Endothelial cell of umbilical vein (primary cell): ENCODE data around the gene CD8A. TPM values are rescaled to one million over a fixed set of nuclear protein-coding genes. Genes with fewer than 3 reads are reported as not detected.

Source experiments
- BruUV-seq: library from RNA; stranded (reverse); fragments of 400-500 nt; replicated peaks from 2 replicates; lab custom pipeline; 2021; lab: Mats Ljungman, UMichigan
- CTCF ChIA-PET: fragments of 300-600, 350-600 bp; sonication (Branson Sonifier 250); formaldehyde crosslinking; loops from one replicate; lab custom pipeline; 2021; ENCODE audit warnings: antibody characterized with exemption, inconsistent platforms; lab: Charles Lee
- POLR2A ChIA-PET: fragments of 300-600, 350-600 bp; sonication (Branson Sonifier 250); formaldehyde crosslinking; loops from one replicate; lab custom pipeline; 2021; ENCODE audit warnings: antibody characterized with exemption, inconsistent platforms; lab: Charles Lee
- DNase-seq: peaks from one replicate; pipeline ENCODE4 v3.0.0-alpha.2; 2011; ENCODE audit warnings: low read depth, low spot score
- FAIRE-seq: peaks from 2 replicates; lab custom pipeline; 2011; peaks lifted over from hg19 to GRCh38; lab: Jason Lieb, UNC
- H2AFZ ChIP-seq: 2 replicates; pipeline ENCODE4 v1.6.0; 2012; ENCODE audit warnings: low read depth, low read length, control low read depth, inconsistent platforms
- H3K27ac ChIP-seq: 2 replicates; pipeline ENCODE4 v1.5.1; 2011; ENCODE audit warnings: low read depth, mild to moderate bottlenecking, control low read depth, low read length, moderate library complexity; ENCODE audit not compliant: insufficient read depth
- H3K27me3 ChIP-seq, 2 experiments: 2 replicates each; pipeline versions ENCODE4 v1.6.0 to v1.6.1; 2011; ENCODE audit warnings: low read length in 2 of 2, mixed read lengths in 1 of 2; ENCODE audit not compliant: control insufficient read depth in 2 of 2, insufficient read depth in 2 of 2
- H3K36me3 ChIP-seq, 2 experiments: 2 replicates in 1 of 2; 3 replicates in 1 of 2; pipeline ENCODE4 v1.5.1; 2011; ENCODE audit warnings: low read length in 2 of 2, mild to moderate bottlenecking in 1 of 2, moderate library complexity in 1 of 2; ENCODE audit not compliant: control insufficient read depth in 2 of 2, insufficient read depth in 2 of 2; ENCODE audit errors: extremely low read depth in 1 of 2
- H3K4me1 ChIP-seq: 3 replicates; pipeline ENCODE4 v1.5.1; 2011; ENCODE audit warnings: mild to moderate bottlenecking, low read length; ENCODE audit not compliant: control insufficient read depth, insufficient read depth; ENCODE audit errors: extremely low read depth
- H3K4me2 ChIP-seq: 2 replicates; pipeline ENCODE4 v1.6.1; 2011; ENCODE audit warnings: low read length, control low read depth, mixed read lengths; ENCODE audit not compliant: insufficient read depth
- H3K4me3 ChIP-seq, 3 experiments: fragments of 200-600 bp in 1 of 3; sonication (generic), shearing (Covaris generic) in 1 of 3; replicated peaks in 1 of 3; 2 replicates each; pipeline ENCODE4 v1.5.1; 2011 to 2016; ENCODE audit warnings: control low read depth in 3 of 3, low read length in 3 of 3, mild to moderate bottlenecking in 2 of 3, inconsistent platforms in 1 of 3, low read depth in 1 of 3, moderate library complexity in 1 of 3; ENCODE audit not compliant: insufficient read depth in 1 of 3
- H3K79me2 ChIP-seq: 2 replicates; pipeline ENCODE4 v1.6.0; 2012; ENCODE audit warnings: low read length, inconsistent platforms; ENCODE audit not compliant: control insufficient read depth, insufficient read depth
- H3K9ac ChIP-seq: replicated peaks from 2 replicates; pipeline ENCODE3; 2011; ENCODE audit warnings: low read length, control low read depth; ENCODE audit not compliant: insufficient read depth; ENCODE audit errors: extremely low read depth
- H3K9me1 ChIP-seq: replicated peaks from 3 replicates; pipeline ENCODE4 v1.6.0; 2011; ENCODE audit warnings: mild to moderate bottlenecking, low read length; ENCODE audit not compliant: control insufficient read depth, insufficient read depth; ENCODE audit errors: extremely low read depth
- H3K9me3 ChIP-seq: replicated peaks from 2 replicates; pipeline ENCODE4 v1.5.1; 2012; ENCODE audit warnings: low read length, inconsistent platforms; ENCODE audit not compliant: control insufficient read depth, insufficient read depth
- H4K20me1 ChIP-seq: replicated peaks from 2 replicates; pipeline ENCODE3; 2011; ENCODE audit warnings: mild to moderate bottlenecking, low read length; ENCODE audit not compliant: control insufficient read depth, insufficient read depth; ENCODE audit errors: extremely low read depth
- EZH2 ChIP-seq: IDR thresholded peaks from 2 replicates; pipeline ENCODE4 v1.6.1; 2012; ENCODE audit warnings: borderline replicate concordance, low read depth, mild to moderate bottlenecking, moderate library complexity, low read length, inconsistent platforms; ENCODE audit not compliant: severe bottlenecking
- FOS ChIP-seq: IDR thresholded peaks from 2 replicates; pipeline ENCODE4 v1.6.1; 2011; ENCODE audit warnings: mild to moderate bottlenecking, low read length, moderate library complexity, borderline replicate concordance; ENCODE audit not compliant: insufficient read depth
- GATA2 ChIP-seq: IDR thresholded peaks from 2 replicates; pipeline ENCODE4 v1.7.0; 2011; ENCODE audit warnings: low read depth, mild to moderate bottlenecking, moderate library complexity, mixed read lengths, low read length; ENCODE audit not compliant: insufficient read length, insufficient read depth
- JUN ChIP-seq: IDR thresholded peaks from 2 replicates; pipeline ENCODE4 v1.6.1; 2011; ENCODE audit warnings: borderline replicate concordance, low read depth; ENCODE audit not compliant: insufficient read length, insufficient read depth
- MYC ChIP-seq: IDR thresholded peaks from one replicate; pipeline ENCODE4 v1.6.1; 2011; ENCODE audit warnings: mild to moderate bottlenecking, low read depth, low read length
- POLR2A ChIP-seq: IDR thresholded peaks from 2 replicates; pipeline ENCODE4 v1.6.1; 2012; ENCODE audit warnings: low read depth, mild to moderate bottlenecking, control low read depth, low read length
- POLR2AphosphoS5 ChIP-seq: IDR thresholded peaks from 2 replicates; pipeline ENCODE4 v1.6.1; 2012; ENCODE audit warnings: low read depth, mild to moderate bottlenecking, control low read depth, low read length, moderate library complexity; ENCODE audit not compliant: insufficient read depth
- dilution Hi-C: fragments of 300-500 bp; cut with MboI; formaldehyde crosslinking; loops from one replicate; pipeline ENCODE4 v1.15.0; 2019; ENCODE audit warnings: low sequenced_read_pairs; ENCODE audit not compliant: extremely low pct_ligation_motif_present
- intact Hi-C: fragments of 100-400 bp; cut with micrococcal nuclease; formaldehyde crosslinking; loops from one replicate; pipeline ENCODE4 v1.10.0; 2022
- polyA plus RNA-seq, 4 experiments: library from polyadenylated mRNA; depleted of rRNA in 3 of 4; stranded (reverse) in 3 of 4; unstranded in 1 of 4; fragments of >200 nt; gene quantifications; 2 replicates each; pipeline versions ENCODE4 v1.2.1 to v1.2.3, GENCODE V29; 2011 to 2012; ENCODE audit warnings: missing spikeins in 1 of 4
- total RNA-seq: library from RNA; stranded (reverse); gene quantifications from 2 replicates; pipeline ENCODE4 v1.2.3, GENCODE V29; 2021
- TF ChIP-seq, protein P1 (sequence below), 2 donors: IDR thresholded peaks; 1 replicate in 1 of 2; 2 replicates in 1 of 2; pipeline ENCODE4 v1.5.1; 2011; ENCODE audit warnings: low read length in 2 of 2, mild to moderate bottlenecking in 2 of 2, moderate library complexity in 2 of 2, control low read depth in 1 of 2, inconsistent platforms in 1 of 2, low read depth in 1 of 2; ENCODE audit not compliant: insufficient read depth in 1 of 2; ENCODE audit errors: extremely low read depth in 1 of 2
- TF ChIP-seq, protein P2 (sequence below): IDR thresholded peaks from 2 replicates; pipeline ENCODE4 v1.6.1; 2011; ENCODE audit not compliant: insufficient read depth, insufficient read length

Gene CD8A
- total and polyA plus RNA-seq, 2 donors (not counting 3 experiments of a cell fraction or from before 2014, with no cell fraction given): not detected

DNA sequence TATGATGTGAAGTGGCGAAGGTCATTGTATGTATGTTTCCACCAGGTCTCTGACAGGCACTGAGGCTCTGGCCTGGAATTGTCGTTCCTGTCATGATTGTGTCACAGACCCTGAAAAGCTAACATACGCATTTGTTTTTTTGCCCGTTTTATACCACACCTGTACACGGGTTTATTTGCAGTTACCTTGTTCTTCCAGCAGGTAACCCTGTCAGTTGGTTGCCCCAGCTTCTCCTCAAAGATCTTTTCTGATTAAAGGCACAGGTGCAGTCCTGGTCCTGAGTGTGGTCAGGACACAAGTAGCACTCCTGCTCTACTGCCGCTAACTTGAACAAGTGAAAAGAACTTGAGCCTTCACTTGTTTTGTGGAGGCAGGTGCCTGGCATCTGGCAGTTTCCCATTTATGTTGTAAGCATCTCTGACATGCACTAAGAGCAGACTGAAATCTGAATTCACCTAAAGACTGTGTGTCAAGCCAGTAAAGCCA, 19.9 kb downstream of the CD8A start:
- intact Hi-C loops (no loop called here), dilution Hi-C loops (no loop called here)
- DNase-seq (no peak), FAIRE-seq (no peak)
- Histone ChIP-seq H3K9me3 (no peaks in the 10 kb centered on the region), H3K4me3 (no peak overlapping the region), H3K4me1 (no peaks in the 10 kb centered on the region), H3K36me3 (peaks cover 0 to 19% of the 10 kb centered on the region in 2 experiments), H3K79me2 (no peaks in the 10 kb centered on the region), H3K9me1 (no peaks in the 10 kb centered on the region), H3K4me2 (no peak overlapping the region), H3K9ac (no peak overlapping the region), H4K20me1 (no peaks in the 10 kb centered on the region), H3K27ac (no peak overlapping the region), H3K27me3 (no peaks in the 10 kb centered on the region), H2AFZ (no peak overlapping the region)
- BruUV-seq: no TSS peak
- ChIA-PET POLR2A (no interaction called here), CTCF (no interaction called here)
- TF ChIP-seq, protein P1, sequence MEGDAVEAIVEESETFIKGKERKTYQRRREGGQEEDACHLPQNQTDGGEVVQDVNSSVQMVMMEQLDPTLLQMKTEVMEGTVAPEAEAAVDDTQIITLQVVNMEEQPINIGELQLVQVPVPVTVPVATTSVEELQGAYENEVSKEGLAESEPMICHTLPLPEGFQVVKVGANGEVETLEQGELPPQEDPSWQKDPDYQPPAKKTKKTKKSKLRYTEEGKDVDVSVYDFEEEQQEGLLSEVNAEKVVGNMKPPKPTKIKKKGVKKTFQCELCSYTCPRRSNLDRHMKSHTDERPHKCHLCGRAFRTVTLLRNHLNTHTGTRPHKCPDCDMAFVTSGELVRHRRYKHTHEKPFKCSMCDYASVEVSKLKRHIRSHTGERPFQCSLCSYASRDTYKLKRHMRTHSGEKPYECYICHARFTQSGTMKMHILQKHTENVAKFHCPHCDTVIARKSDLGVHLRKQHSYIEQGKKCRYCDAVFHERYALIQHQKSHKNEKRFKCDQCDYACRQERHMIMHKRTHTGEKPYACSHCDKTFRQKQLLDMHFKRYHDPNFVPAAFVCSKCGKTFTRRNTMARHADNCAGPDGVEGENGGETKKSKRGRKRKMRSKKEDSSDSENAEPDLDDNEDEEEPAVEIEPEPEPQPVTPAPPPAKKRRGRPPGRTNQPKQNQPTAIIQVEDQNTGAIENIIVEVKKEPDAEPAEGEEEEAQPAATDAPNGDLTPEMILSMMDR (IDR thresholded peaks at IDR 0.05; ENCODE audit: extremely low read depth in 1 of 2, insufficient read depth in 1 of 2, low read depth in 1 of 2, low read length in 2 of 2): no peak
- TF ChIP-seq MYC: no peak
- no peak for TF ChIP-seq POLR2AphosphoS5
- TF ChIP-seq EZH2: no peak
- TF ChIP-seq, protein P2, sequence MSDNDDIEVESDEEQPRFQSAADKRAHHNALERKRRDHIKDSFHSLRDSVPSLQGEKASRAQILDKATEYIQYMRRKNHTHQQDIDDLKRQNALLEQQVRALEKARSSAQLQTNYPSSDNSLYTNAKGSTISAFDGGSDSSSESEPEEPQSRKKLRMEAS: no peak
- TF ChIP-seq GATA2: no peak
- no peak for TF ChIP-seq JUN
- TF ChIP-seq FOS: no peak
- no peak for TF ChIP-seq POLR2A
